Neuronal stem cell (in vitro differentiated cells): ENCODE results near the gene PDRG1.
"Not testable (repeated sequence)": the region's sequence is repeated elsewhere in the genome, so short reads cannot be mapped to it uniquely, and the experiment has no call there.

Experiments
- DNase-seq: peaks from one replicate; pipeline ENCODE4 v3.0.0-alpha.2; 2013; ENCODE audit warnings: low spot score
- H2AFZ ChIP-seq: one replicate; pipeline ENCODE4 v1.6.1; 2013; ENCODE audit warnings: mild to moderate bottlenecking, low read length, inconsistent platforms
- H2AK5ac ChIP-seq: 2 replicates; pipeline ENCODE4 v1.6.1; 2013; ENCODE audit warnings: low read depth, mild to moderate bottlenecking, inconsistent platforms, low read length, moderate library complexity, mixed read lengths
- H2BK120ac ChIP-seq: 2 replicates; pipeline ENCODE4 v1.6.1; 2013; ENCODE audit warnings: low read depth, mild to moderate bottlenecking, inconsistent platforms, low read length, moderate library complexity, mixed read lengths
- H2BK12ac ChIP-seq: one replicate; pipeline ENCODE4 v1.6.1; 2013; ENCODE audit warnings: low read length, inconsistent platforms
- H2BK15ac ChIP-seq: 2 replicates; pipeline ENCODE4 v1.6.1; 2013; ENCODE audit warnings: mild to moderate bottlenecking, low read length, inconsistent platforms, mixed read lengths
- H2BK5ac ChIP-seq: one replicate; pipeline ENCODE4 v1.6.1; 2013; ENCODE audit warnings: inconsistent platforms, mild to moderate bottlenecking, low read length, moderate library complexity
- H3K14ac ChIP-seq: one replicate; pipeline ENCODE4 v1.6.1; 2013; ENCODE audit warnings: low read length, inconsistent platforms
- H3K18ac ChIP-seq: 2 replicates; pipeline ENCODE4 v1.6.1; 2013; ENCODE audit warnings: low read length, inconsistent platforms
- H3K23ac ChIP-seq: 2 replicates; pipeline ENCODE4 v1.6.1; 2013; ENCODE audit warnings: low read depth, mild to moderate bottlenecking, mixed read lengths, low read length, inconsistent platforms; ENCODE audit not compliant: poor library complexity
- H3K27ac ChIP-seq: replicated peaks from 3 replicates; pipeline ENCODE4 v1.5.1; 2013; ENCODE audit warnings: low read length, inconsistent platforms
- H3K27me3 ChIP-seq, 3 experiments: 2 replicates each; pipeline ENCODE4 v1.6.1; 2013; ENCODE audit warnings: low read length in 3 of 3, mild to moderate bottlenecking in 2 of 3, inconsistent platforms in 1 of 3, low read depth in 1 of 3, mixed read lengths in 1 of 3, moderate library complexity in 1 of 3; ENCODE audit not compliant: control insufficient read depth in 3 of 3, insufficient read depth in 3 of 3
- H3K36me3 ChIP-seq, 2 donors: replicated peaks in 1 of 2; 2 replicates each; pipeline ENCODE4 v1.6.1; 2013; ENCODE audit warnings: low read length in 2 of 2; ENCODE audit not compliant: control insufficient read depth in 2 of 2, insufficient read depth in 2 of 2
- H3K4ac ChIP-seq: 2 replicates; pipeline ENCODE4 v1.6.1; 2013; ENCODE audit warnings: inconsistent platforms, mild to moderate bottlenecking, low read length, moderate library complexity
- H3K4me1 ChIP-seq, 2 donors: 1 replicate in 1 of 2; 2 replicates in 1 of 2; pipeline ENCODE4 v1.6.1; 2013; ENCODE audit warnings: low read length in 2 of 2, low read depth in 1 of 2; ENCODE audit not compliant: control insufficient read depth in 2 of 2, insufficient read depth in 1 of 2
- H3K4me2 ChIP-seq: one replicate; pipeline ENCODE4 v1.6.1; 2013; ENCODE audit warnings: mild to moderate bottlenecking, low read length, inconsistent platforms; ENCODE audit not compliant: insufficient read depth, poor library complexity, severe bottlenecking
- H3K4me3 ChIP-seq, 2 donors: 2 replicates each; pipeline ENCODE4 v1.5.1; 2013; ENCODE audit warnings: low read length in 2 of 2, mild to moderate bottlenecking in 2 of 2, inconsistent platforms in 1 of 2, moderate library complexity in 1 of 2
- H3K79me1 ChIP-seq: one replicate; pipeline ENCODE4 v1.6.1; 2013; ENCODE audit warnings: low read depth, mild to moderate bottlenecking, inconsistent platforms, low read length, moderate library complexity
- H3K9ac ChIP-seq: one replicate; pipeline ENCODE4 v1.6.1; 2013; ENCODE audit warnings: mild to moderate bottlenecking, low read depth, low read length, inconsistent platforms; ENCODE audit not compliant: poor library complexity
- H3K9me3 ChIP-seq, 2 donors: replicated peaks in 1 of 2; 2 replicates each; pipeline versions ENCODE3 to v1.6.1; 2013; ENCODE audit warnings: low read length in 2 of 2, mild to moderate bottlenecking in 2 of 2, inconsistent platforms in 1 of 2, low read depth in 1 of 2, mixed read lengths in 1 of 2, moderate library complexity in 1 of 2; ENCODE audit not compliant: control insufficient read depth in 2 of 2, insufficient read depth in 1 of 2
- H4K8ac ChIP-seq: one replicate; pipeline ENCODE4 v1.6.1; 2013; ENCODE audit warnings: low read depth, mild to moderate bottlenecking, inconsistent platforms, low read length, moderate library complexity
- H4K91ac ChIP-seq: one replicate; pipeline ENCODE4 v1.6.1; 2013; ENCODE audit warnings: low read length, low read depth, mild to moderate bottlenecking, inconsistent platforms; ENCODE audit not compliant: poor library complexity
- WGBS, 2 donors: extraction: QIAGEN DNeasy Blood & Tissue Kit; methylation state at CpG; one replicate each; pipeline ENCODE4 v1.1.7; 2013; ENCODE audit warnings: missing lambda C conversion rate in 2 of 2, mixed read lengths in 1 of 2; ENCODE audit not compliant: insufficient read length in 2 of 2, insufficient replicate concordance in 1 of 2; ENCODE audit errors: extremely low coverage in 2 of 2; 5-methylcytosine and 5-hydroxymethylcytosine counted together

The PDRG1 gene

GRCh38 chr20:31934491-31934890, 17.4 kb downstream of the PDRG1 start:
- H2BK12ac ChIP-seq = no peak overlapping the region
- no peak for DNase-seq
- H3K18ac ChIP-seq = no peak overlapping the region
- peak overlapping the region; percentile 50 for H3K14ac ChIP-seq
- H3K9me3 ChIP-seq = no peaks in the 10 kb centered on the region
- H2AFZ ChIP-seq = no peak overlapping the region
- H4K8ac ChIP-seq = no peak overlapping the region
- no peak overlapping the region for H2BK15ac ChIP-seq
- peak overlapping the region; percentile 53 for H2AK5ac ChIP-seq
- peak overlapping the region; percentile 14 for H2BK5ac ChIP-seq
- H3K4me2 ChIP-seq = no peak overlapping the region
- H2BK120ac ChIP-seq = no peak overlapping the region
- no peaks in the 10 kb centered on the region for H3K79me1 ChIP-seq
- peaks cover 0 to 2% of the 10 kb centered on the region in 2 donors for H3K4me1 ChIP-seq
- WGBS, 2 donors = no CpG with 5 or more reads among the region's 14 CpGs
- no peak overlapping the region for H3K27ac ChIP-seq
- peaks cover 0 to 9% (median 0%) of the 10 kb centered on the region in 3 experiments for H3K27me3 ChIP-seq
- H3K36me3 ChIP-seq = peaks cover 0 to 1% of the 10 kb centered on the region in 2 donors
- H3K23ac ChIP-seq = peak overlapping the region; percentile 13
- no peak overlapping the region for H4K91ac ChIP-seq
- H3K9ac ChIP-seq = peak overlapping the region; percentile 33
- no peak overlapping the region for H3K4ac ChIP-seq
- no peak overlapping the region for H3K4me3 ChIP-seq

DNA sequence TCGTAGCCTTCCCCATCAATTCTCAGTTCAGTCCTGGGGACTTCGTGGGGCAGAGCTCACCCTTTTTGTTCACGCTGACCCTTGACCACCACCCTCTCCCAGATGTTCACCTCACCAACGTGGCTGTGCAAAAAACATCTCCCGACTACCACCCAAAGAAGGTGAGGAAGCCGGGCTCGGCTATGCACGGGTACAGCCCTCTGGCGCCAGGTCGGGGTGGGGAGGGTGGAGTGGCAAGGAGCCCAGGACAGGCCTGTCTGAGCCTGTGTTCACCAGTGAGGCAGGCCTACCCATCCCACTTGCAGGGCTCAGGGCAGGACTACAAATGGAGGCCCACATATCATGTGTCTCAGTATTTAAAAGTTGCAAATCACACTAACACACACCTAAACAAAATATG, 18.1 kb downstream of the PDRG1 start:
- Histone ChIP-seq H2AK5ac (no peak overlapping the region), H2BK120ac (no peak overlapping the region), H4K8ac (no peak overlapping the region), H2BK15ac (no peak overlapping the region), H3K9ac (no peak overlapping the region), H2BK5ac (no peak overlapping the region), H3K36me3 (no peaks in the 10 kb centered on the region), H3K18ac (no peak overlapping the region), H3K9me3 (no peaks in the 10 kb centered on the region), H3K4me2 (no peak overlapping the region), H3K4ac (no peak overlapping the region), H3K27ac (no peak overlapping the region), H3K4me1 (peaks cover 0 to 2% of the 10 kb centered on the region in 2 donors), H3K4me3 (no peak overlapping the region), H4K91ac (no peak overlapping the region), H3K27me3 (peaks cover 0 to 9% (median 0%) of the 10 kb centered on the region in 3 experiments), H3K14ac (no peak overlapping the region), H3K23ac (no peak overlapping the region), H3K79me1 (no peaks in the 10 kb centered on the region), H2AFZ (no peak overlapping the region), H2BK12ac (no peak overlapping the region)
- WGBS, 2 donors = no CpG with 5 or more reads among the region's 10 CpGs
- DNase-seq = no peak

- Histone ChIP-seq H3K14ac (no peak overlapping the region), H2AK5ac (no peak overlapping the region), H2BK12ac (no peak overlapping the region), H3K23ac (no peak overlapping the region), H3K36me3 (no peaks in the 10 kb centered on the region), H3K4me2 (no peak overlapping the region), H2BK5ac (no peak overlapping the region), H3K27ac (no peak overlapping the region), H4K91ac (no peak overlapping the region), H2AFZ (no peak overlapping the region), H3K18ac (no peak overlapping the region), H2BK120ac (no peak overlapping the region), H3K4me1 (peaks cover 0 to 2% of the 10 kb centered on the region in 2 donors), H3K4ac (no peak overlapping the region), H2BK15ac (no peak overlapping the region), H4K8ac (no peak overlapping the region), H3K27me3 (peaks cover 0 to 9% (median 0%) of the 10 kb centered on the region in 3 experiments), H3K9me3 (no peaks in the 10 kb centered on the region), H3K79me1 (no peaks in the 10 kb centered on the region), H3K4me3 (no peak overlapping the region), H3K9ac (no peak overlapping the region)
- no peak for DNase-seq
- no CpG with 5 or more reads among the region's 5 CpGs for WGBS, 2 donors
Observed at GRCh38 chr20:31930779-31931178, 21.1 kb downstream of the PDRG1 start.

- H4K8ac ChIP-seq, H2BK120ac ChIP-seq, H3K9me3 ChIP-seq, H3K4me3 ChIP-seq, H3K9ac ChIP-seq, H2BK15ac ChIP-seq, DNase-seq, H3K4ac ChIP-seq, H3K14ac ChIP-seq, H4K91ac ChIP-seq, H3K4me1 ChIP-seq, H3K79me1 ChIP-seq, H2AK5ac ChIP-seq, H2BK12ac ChIP-seq, H2BK5ac ChIP-seq, H2AFZ ChIP-seq, H3K18ac ChIP-seq, H3K27ac ChIP-seq, H3K23ac ChIP-seq, H3K36me3 ChIP-seq, H3K4me2 ChIP-seq: not testable (repeated sequence)
- WGBS, 2 donors = no CpG with 5 or more reads among the region's 4 CpGs
- peaks cover 0 to 10% (median 0%) of the 10 kb centered on the region in 3 experiments for H3K27me3 ChIP-seq
Observed at GRCh38 chr20:31929631-31930030, 22.2 kb downstream of the PDRG1 start.
